Rectal smooth muscle tissue (tissue), 1 donor: ENCODE data around the gene NRG3.

ENCODE experiments used
- H3K27ac ChIP-seq: one replicate; pipeline ENCODE4 v1.7.0; 2013; ENCODE audit warnings: low read depth, low read length, inconsistent platforms
- H3K27me3 ChIP-seq: one replicate; pipeline ENCODE4 v1.7.0; 2013; ENCODE audit warnings: low read length; ENCODE audit not compliant: control insufficient read depth, insufficient read depth
- H3K36me3 ChIP-seq: one replicate; pipeline ENCODE4 v1.7.0; 2013; ENCODE audit warnings: low read length; ENCODE audit not compliant: control insufficient read depth, insufficient read depth
- H3K4me1 ChIP-seq: one replicate; pipeline ENCODE4 v1.7.0; 2013; ENCODE audit warnings: low read length; ENCODE audit not compliant: control insufficient read depth, insufficient read depth
- H3K4me3 ChIP-seq: one replicate; pipeline ENCODE4 v1.7.0; 2013; ENCODE audit warnings: low read length
- H3K9ac ChIP-seq: one replicate; pipeline ENCODE4 v1.7.0; 2013; ENCODE audit warnings: low read length

The NRG3 gene

GRCh38 chr10:82208726-82209125 lies 333.7 kb downstream of the NRG3 start:
- H3K27ac ChIP-seq: no peak overlapping the region
- no peaks in the 10 kb centered on the region for H3K4me1 ChIP-seq
- H3K36me3 ChIP-seq: no peaks in the 10 kb centered on the region
- H3K4me3 ChIP-seq: no peak overlapping the region
- H3K9ac ChIP-seq: no peak overlapping the region
- no peaks in the 10 kb centered on the region for H3K27me3 ChIP-seq

- H3K27ac ChIP-seq: no peak overlapping the region
- no peaks in the 10 kb centered on the region for H3K4me1 ChIP-seq
- no peak overlapping the region for H3K9ac ChIP-seq
- no peaks in the 10 kb centered on the region for H3K36me3 ChIP-seq
- no peak overlapping the region for H3K4me3 ChIP-seq
- no peaks in the 10 kb centered on the region for H3K27me3 ChIP-seq
These were observed 335.3 kb downstream of the NRG3 start for GRCh38 chr10:82210331-82210730.

GRCh38 chr10:82211346-82211745 lies 336.4 kb downstream of the NRG3 start:
- no peak overlapping the region for H3K9ac ChIP-seq
- H3K4me1 ChIP-seq: no peaks in the 10 kb centered on the region
- H3K27ac ChIP-seq: no peak overlapping the region
- no peaks in the 10 kb centered on the region for H3K27me3 ChIP-seq
- no peak overlapping the region for H3K4me3 ChIP-seq
- no peaks in the 10 kb centered on the region for H3K36me3 ChIP-seq

- H3K27ac ChIP-seq: no peak overlapping the region
- no peak overlapping the region for H3K4me3 ChIP-seq
- no peaks in the 10 kb centered on the region for H3K36me3 ChIP-seq
- H3K27me3 ChIP-seq: no peaks in the 10 kb centered on the region
- H3K9ac ChIP-seq: no peak overlapping the region
- H3K4me1 ChIP-seq: no peaks in the 10 kb centered on the region
These were observed 337.8 kb downstream of the NRG3 start for GRCh38 chr10:82212753-82213152.

- no peak overlapping the region for H3K27ac ChIP-seq
- H3K9ac ChIP-seq: no peak overlapping the region
- H3K36me3 ChIP-seq: no peaks in the 10 kb centered on the region
- no peaks in the 10 kb centered on the region for H3K27me3 ChIP-seq
- no peak overlapping the region for H3K4me3 ChIP-seq
- no peaks in the 10 kb centered on the region for H3K4me1 ChIP-seq
These were observed 338.8 kb downstream of the NRG3 start for GRCh38 chr10:82213784-82214183.

- H3K27me3 ChIP-seq: no peaks in the 10 kb centered on the region
- no peak overlapping the region for H3K9ac ChIP-seq
- H3K4me3 ChIP-seq: no peak overlapping the region
- no peaks in the 10 kb centered on the region for H3K36me3 ChIP-seq
- no peak overlapping the region for H3K27ac ChIP-seq
- no peaks in the 10 kb centered on the region for H3K4me1 ChIP-seq
These were observed 346.1 kb downstream of the NRG3 start for GRCh38 chr10:82221056-82221455.

GRCh38 chr10:82221601-82222149 lies 346.7 kb downstream of the NRG3 start:
- H3K9ac ChIP-seq: no peak overlapping the region
- no peaks in the 10 kb centered on the region for H3K4me1 ChIP-seq
- H3K4me3 ChIP-seq: no peak overlapping the region
- no peak overlapping the region for H3K27ac ChIP-seq
- H3K27me3 ChIP-seq: no peaks in the 10 kb centered on the region
- no peaks in the 10 kb centered on the region for H3K36me3 ChIP-seq

GRCh38 chr10:82228701-82229100 lies 353.7 kb downstream of the NRG3 start:
- no peak overlapping the region for H3K27ac ChIP-seq
- H3K36me3 ChIP-seq: no peaks in the 10 kb centered on the region
- H3K9ac ChIP-seq: no peak overlapping the region
- no peak overlapping the region for H3K4me3 ChIP-seq
- H3K27me3 ChIP-seq: no peaks in the 10 kb centered on the region
- H3K4me1 ChIP-seq: no peaks in the 10 kb centered on the region

- H3K36me3 ChIP-seq: no peaks in the 10 kb centered on the region
- H3K4me1 ChIP-seq: no peaks in the 10 kb centered on the region
- H3K27me3 ChIP-seq: no peaks in the 10 kb centered on the region
- no peak overlapping the region for H3K9ac ChIP-seq
- no peak overlapping the region for H3K27ac ChIP-seq
- no peak overlapping the region for H3K4me3 ChIP-seq
These were observed 359.2 kb downstream of the NRG3 start for GRCh38 chr10:82234173-82234572.

GRCh38 chr10:82236084-82236731 lies 361.2 kb downstream of the NRG3 start:
- Histone ChIP-seq H3K4me1 (no peaks in the 10 kb centered on the region), H3K27ac (no peak overlapping the region), H3K27me3 (no peaks in the 10 kb centered on the region), H3K4me3 (no peak overlapping the region), H3K36me3 (no peaks in the 10 kb centered on the region), H3K9ac (no peak overlapping the region)

- no peak overlapping the region for H3K27ac ChIP-seq
- no peaks in the 10 kb centered on the region for H3K4me1 ChIP-seq
- no peaks in the 10 kb centered on the region for H3K27me3 ChIP-seq
- H3K9ac ChIP-seq: no peak overlapping the region
- H3K4me3 ChIP-seq: no peak overlapping the region
- H3K36me3 ChIP-seq: no peaks in the 10 kb centered on the region
These were observed 363.3 kb downstream of the NRG3 start for GRCh38 chr10:82238291-82238690.

- Histone ChIP-seq H3K36me3 (no peaks in the 10 kb centered on the region), H3K9ac (no peak overlapping the region), H3K4me1 (no peaks in the 10 kb centered on the region)
These were observed 365.4 kb downstream of the NRG3 start for GRCh38 chr10:82240408-82240807.

GRCh38 chr10:82242778-82243177 lies 367.8 kb downstream of the NRG3 start:
- Histone ChIP-seq H3K36me3 (no peaks in the 10 kb centered on the region), H3K4me1 (no peaks in the 10 kb centered on the region), H3K9ac (no peak overlapping the region), H3K27ac (no peak overlapping the region), H3K4me3 (no peak overlapping the region), H3K27me3 (no peaks in the 10 kb centered on the region)

More at GRCh38 chr10:82240408-82240807, 365.4 kb downstream of the NRG3 start:
- no peak overlapping the region for H3K27ac ChIP-seq
- no peaks in the 10 kb centered on the region for H3K27me3 ChIP-seq
- H3K4me3 ChIP-seq: no peak overlapping the region
